HepG2 (cell line): ENCODE results near the gene IFIT2. TPM values are rescaled to one million over a fixed set of nuclear protein-coding genes. Genes with fewer than 3 reads are reported as not detected.

Experiments used
- ATAC-seq: fragments of 200-7000 bp; cut with Tn5 transposase; 3 replicates; pipeline ENCODE4 v1.9.1; 2020; ENCODE audit warnings: mild to moderate bottlenecking, moderate library complexity
- BruUV-seq: library from RNA; stranded (reverse); fragments of 400-500 nt; replicated peaks from 2 replicates; lab custom pipeline; 2021; lab: Mats Ljungman, UMichigan
- CTCF ChIA-PET: fragments of 300-600 bp; formaldehyde crosslinking; extraction: SDS; loops from one replicate; lab custom pipeline; 2021; ENCODE audit warnings: low total read pairs, inconsistent platforms, low intra/inter-chr PET ratio; lab: Yijun Ruan, JAX
- POLR2A ChIA-PET: fragments of 350-600 bp; sonication (Branson Sonifier 250); formaldehyde crosslinking; loops from one replicate; lab custom pipeline; 2020; ENCODE audit warnings: antibody characterized with exemption, inconsistent platforms; lab: Yijun Ruan, JAX
- DNase-seq: peaks from one replicate; pipeline ENCODE4 v3.0.0-alpha.2; 2015; ENCODE audit warnings: low spot score
- FAIRE-seq: peaks from 3 replicates; lab custom pipeline; 2011; peaks lifted over from hg19 to GRCh38; lab: Jason Lieb, UNC
- H2AFZ ChIP-seq: one replicate; pipeline ENCODE4 v1.6.1; 2011; ENCODE audit warnings: low read length, inconsistent platforms
- H3K27ac ChIP-seq: fragments of 300-600 bp; 3 replicates; pipeline ENCODE4 v1.8.0; 2011; ENCODE audit warnings: mixed run types, mild to moderate bottlenecking, mixed read lengths, low read length, inconsistent platforms; ENCODE audit not compliant: insufficient read depth; ENCODE audit errors: extremely low read length
- H3K27me3 ChIP-seq, 2 experiments: fragments of 200-600 bp in 1 of 2; 2 replicates in 1 of 2; 3 replicates in 1 of 2; pipeline versions ENCODE4 v1.6.0 to v1.8.0; 2011; ENCODE audit warnings: low read length in 2 of 2, mild to moderate bottlenecking in 2 of 2, moderate library complexity in 2 of 2, inconsistent platforms in 1 of 2; ENCODE audit not compliant: insufficient read depth in 2 of 2, control insufficient read depth in 1 of 2
- H3K36me3 ChIP-seq, 2 experiments: fragments of 200-600 bp in 1 of 2; replicated peaks in 1 of 2; 2 replicates in 1 of 2; 3 replicates in 1 of 2; pipeline versions ENCODE4 v1.5.1 to v1.8.0; 2011; ENCODE audit warnings: low read length in 2 of 2, inconsistent platforms in 1 of 2; ENCODE audit not compliant: insufficient read depth in 2 of 2, control insufficient read depth in 1 of 2
- H3K4me1 ChIP-seq: 2 replicates; pipeline ENCODE4 v1.5.1; 2012; ENCODE audit warnings: low read length, inconsistent platforms; ENCODE audit not compliant: insufficient read depth
- H3K4me2 ChIP-seq: 2 replicates; pipeline ENCODE4 v1.6.0; 2011; ENCODE audit warnings: low read depth, low read length, inconsistent platforms
- H3K4me3 ChIP-seq, 3 experiments: fragments of 200-600 bp in 1 of 3; sonication (generic), shearing (Covaris generic) in 1 of 3; replicated peaks in 1 of 3; 2 replicates each; pipeline ENCODE4 v1.5.1; 2011 to 2016; ENCODE audit warnings: low read length in 3 of 3, inconsistent platforms in 2 of 3, low read depth in 2 of 3, mild to moderate bottlenecking in 2 of 3, control low read depth in 1 of 3, mixed read lengths in 1 of 3; ENCODE audit not compliant: insufficient read depth in 1 of 3
- H3K79me2 ChIP-seq: one replicate; pipeline ENCODE4 v1.6.1; 2011; ENCODE audit warnings: low read length, inconsistent platforms; ENCODE audit not compliant: insufficient read depth
- H3K9ac ChIP-seq: 2 replicates; pipeline ENCODE4 v1.6.0; 2011; ENCODE audit warnings: mild to moderate bottlenecking, low read depth, low read length, inconsistent platforms; ENCODE audit not compliant: insufficient read depth
- H3K9me3 ChIP-seq: 2 replicates; pipeline ENCODE4 v1.5.1; 2012; ENCODE audit warnings: mild to moderate bottlenecking, low read length
- H4K20me1 ChIP-seq: 2 replicates; pipeline ENCODE4 v1.6.0; 2011; ENCODE audit warnings: inconsistent platforms, mild to moderate bottlenecking, low read length, moderate library complexity; ENCODE audit not compliant: insufficient read depth
- ATM ChIP-seq: fragments of 450-650 bp; IDR thresholded peaks from 2 replicates; pipeline ENCODE4 v1.7.1; 2017; ENCODE audit warnings: mild to moderate bottlenecking, borderline replicate concordance
- CREM ChIP-seq, 2 experiments: sonication (generic) in 1 of 2; formaldehyde crosslinking in 1 of 2; IDR thresholded peaks; 2 replicates each; pipeline versions ENCODE4 v1.4.0 to v1.6.1; 2016 to 2020; ENCODE audit warnings: antibody characterized with exemption in 1 of 2, mild to moderate bottlenecking in 1 of 2, missing genetic modification reagents in 1 of 2
- EED ChIP-seq: sonication (generic); formaldehyde crosslinking; IDR thresholded peaks from 2 replicates; pipeline ENCODE4 v1.5.0; 2020; ENCODE audit warnings: mild to moderate bottlenecking, missing genetic modification reagents
- GABPA ChIP-seq, 2 experiments: IDR thresholded peaks; 2 replicates each; pipeline ENCODE4 v1.6.1; 2011 to 2016; ENCODE audit warnings: low read depth in 2 of 2, low read length in 1 of 2, missing biosample characterization in 1 of 2, missing genetic modification characterization in 1 of 2
- JARID2 ChIP-seq: sonication (generic); formaldehyde crosslinking; IDR thresholded peaks from 2 replicates; pipeline ENCODE4 v1.8.1; 2023; ENCODE audit warnings: missing genetic modification reagents, inconsistent platforms; ENCODE audit not compliant: insufficient replicate concordance
- KIAA2018 ChIP-seq: sonication (generic); formaldehyde crosslinking; IDR thresholded peaks from 2 replicates; pipeline ENCODE4 v1.5.0; 2020; ENCODE audit warnings: mild to moderate bottlenecking, missing genetic modification reagents, borderline replicate concordance
- KMT2B ChIP-seq: IDR thresholded peaks from 2 replicates; pipeline ENCODE4 v1.6.1; 2016; ENCODE audit warnings: missing genetic modification reagents, missing compliant biosample characterization
- NFRKB ChIP-seq: fragments of 450-650 bp; IDR thresholded peaks from 2 replicates; pipeline ENCODE4 v1.6.1; 2017
- PCBP2 ChIP-seq: fragments of 200-400 bp; formaldehyde crosslinking; optimal IDR thresholded peaks from 2 replicates; pipeline ENCODE3; 2018; ENCODE audit warnings: low read length, low read depth; ENCODE audit not compliant: poor library complexity, severe bottlenecking
- PLRG1 ChIP-seq: fragments of 450-650 bp; conservative IDR thresholded peaks from 2 replicates; pipeline ENCODE4 v1.6.1; 2016
- POLR2AphosphoS5 ChIP-seq: IDR thresholded peaks from 2 replicates; pipeline ENCODE4 v1.6.1; 2012; ENCODE audit warnings: low read depth, low read length
- RBM39 ChIP-seq: fragments of 200-400 bp; formaldehyde crosslinking; IDR thresholded peaks from one replicate; pipeline ENCODE4 v1.6.1; 2018; ENCODE audit warnings: antibody characterized with exemption, mild to moderate bottlenecking, low read depth, low read length; ENCODE audit not compliant: poor library complexity, severe bottlenecking
- SRY ChIP-seq: sonication (generic); formaldehyde crosslinking; IDR thresholded peaks from 2 replicates; pipeline ENCODE4 v1.8.0; 2022; ENCODE audit warnings: mild to moderate bottlenecking, missing genetic modification reagents
- ZBTB20 ChIP-seq: sonication (generic); formaldehyde crosslinking; IDR thresholded peaks from 2 replicates; pipeline ENCODE4 v1.8.1; 2023; ENCODE audit warnings: missing genetic modification reagents, low read depth, mild to moderate bottlenecking, borderline replicate concordance
- WGBS: methylation state at CpG from one replicate; pipeline ENCODE4 v1.1.6; 2017; ENCODE audit warnings: low lambda C conversion rate; 5-methylcytosine and 5-hydroxymethylcytosine counted together
- in situ Hi-C: cut with HindIII; loops from 2 replicates; pipeline ENCODE4 v1.10.0; 2017; ENCODE audit warnings: low pct_unique_long_range_greater_than_20kb; ENCODE audit not compliant: extremely low pct_ligation_motif_present
- intact Hi-C: fragments of 100-400 bp; cut with micrococcal nuclease; formaldehyde crosslinking; loops from one replicate; pipeline ENCODE4 v1.10.0; 2022; ENCODE audit not compliant: unreplicated experiment
- polyA plus RNA-seq, 8 experiments: library from polyadenylated mRNA; depleted of rRNA in 3 of 8; stranded (reverse) in 7 of 8; unstranded in 1 of 8; fragments of >200 nt; fragmentation: Illumina TruSeq in 4 of 8; extraction: Trizol in 4 of 8; gene quantifications; 2 replicates each; pipeline versions ENCODE4 v1.2.1 to v1.2.3, GENCODE V29; 2011 to 2016; ENCODE audit warnings: low read depth in 4 of 8, missing spikeins in 1 of 8, mixed read lengths in 1 of 8; ENCODE audit not compliant: insufficient read depth in 1 of 8
- total RNA-seq, 5 experiments: library from RNA; depleted of rRNA; stranded (reverse); fragments of >200 nt; fragmentation: Illumina TruSeq; extraction: Trizol; gene quantifications; 2 replicates each; pipeline ENCODE4 v1.2.3, GENCODE V29; 2016; ENCODE audit warnings: low read depth in 1 of 5
- TF ChIP-seq, protein P1 (sequence below): sonication (generic); formaldehyde crosslinking; IDR thresholded peaks from 2 replicates; pipeline ENCODE4 v1.5.0; 2020; ENCODE audit warnings: mild to moderate bottlenecking, missing genetic modification reagents

Gene IFIT2
- total and polyA plus RNA-seq, 2 of the 13 experiments (the other 11 are each of a cell fraction or from before 2014, with no cell fraction given) = 0.04 to 0.15 TPM

- Histone ChIP-seq H3K36me3 (no peaks in the 10 kb centered on the region), H3K4me3 (no peak overlapping the region), H3K9ac (no peak overlapping the region), H3K27ac (no peak overlapping the region), H3K4me2 (no peak overlapping the region), H3K27me3 (no peaks in the 10 kb centered on the region; a peak in 1 of 5 replicates), H3K79me2 (no peaks in the 10 kb centered on the region), H3K4me1 (peaks cover 7% of the 10 kb centered on the region), H3K9me3 (peaks cover 17% of the 10 kb centered on the region; the same call in 1 of the 2 replicates), H2AFZ (no peak overlapping the region), H4K20me1 (no peaks in the 10 kb centered on the region)
- WGBS = 5% methylated on average over 3 of the region's 3 CpGs
- no peak for ATAC-seq
- no peak for FAIRE-seq
- in situ Hi-C loops (loop anchor here (5.0 kb wide), 1 partner anchor 116 kb away; no protein-coding TSS in a partner anchor), intact Hi-C loops (no loop called here)
- BruUV-seq = no TSS peak
- ChIA-PET POLR2A (no interaction called here), CTCF (no interaction called here)
- DNase-seq = no peak
- TF ChIP-seq PLRG1 = no peak
- TF ChIP-seq, protein P1, sequence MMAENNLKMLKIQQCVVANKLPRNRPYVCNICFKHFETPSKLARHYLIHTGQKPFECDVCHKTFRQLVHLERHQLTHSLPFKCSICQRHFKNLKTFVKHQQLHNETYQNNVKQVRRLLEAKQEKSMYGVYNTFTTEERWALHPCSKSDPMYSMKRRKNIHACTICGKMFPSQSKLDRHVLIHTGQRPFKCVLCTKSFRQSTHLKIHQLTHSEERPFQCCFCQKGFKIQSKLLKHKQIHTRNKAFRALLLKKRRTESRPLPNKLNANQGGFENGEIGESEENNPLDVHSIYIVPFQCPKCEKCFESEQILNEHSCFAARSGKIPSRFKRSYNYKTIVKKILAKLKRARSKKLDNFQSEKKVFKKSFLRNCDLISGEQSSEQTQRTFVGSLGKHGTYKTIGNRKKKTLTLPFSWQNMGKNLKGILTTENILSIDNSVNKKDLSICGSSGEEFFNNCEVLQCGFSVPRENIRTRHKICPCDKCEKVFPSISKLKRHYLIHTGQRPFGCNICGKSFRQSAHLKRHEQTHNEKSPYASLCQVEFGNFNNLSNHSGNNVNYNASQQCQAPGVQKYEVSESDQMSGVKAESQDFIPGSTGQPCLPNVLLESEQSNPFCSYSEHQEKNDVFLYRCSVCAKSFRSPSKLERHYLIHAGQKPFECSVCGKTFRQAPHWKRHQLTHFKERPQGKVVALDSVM (CRISPR knock-in tag) = no peak
- TF ChIP-seq ATM = no peak
- no peak for TF ChIP-seq KMT2B
- no peak for TF ChIP-seq KIAA2018
- TF ChIP-seq EED (CRISPR knock-in tag) = no peak
- no peak for TF ChIP-seq CREM (IDR thresholded peaks at IDR 0.05)
- TF ChIP-seq CREM (CRISPR knock-in tag; IDR thresholded peaks at IDR 0.05) = no peak
- TF ChIP-seq JARID2 (CRISPR knock-in tag) = no peak
- TF ChIP-seq PCBP2 = no peak
- TF ChIP-seq NFRKB = no peak
- TF ChIP-seq ZBTB20 (CRISPR knock-in tag) = no peak
- TF ChIP-seq POLR2AphosphoS5 = no peak
- no peak for TF ChIP-seq RBM39
- TF ChIP-seq SRY (CRISPR knock-in tag) = no peak
- no peak for TF ChIP-seq GABPA (IDR thresholded peaks at IDR 0.05; ENCODE audit: low read depth, low read length)
- TF ChIP-seq GABPA (CRISPR knock-in tag; IDR thresholded peaks at IDR 0.05; ENCODE audit: low read depth) = no peak
Measured at GRCh38 chr10:89256340-89256739, 45.5 kb upstream of the IFIT2 start.
